ENCODE results near the gene GRK5. TPM values are rescaled to one million over a fixed set of nuclear protein-coding genes. Genes with fewer than 3 reads are reported as not detected.

Gene GRK5
- total RNA-seq, 1 experiment from 2014 or later, result 2.3 TPM

GRCh38 chr10:119358567-119358966 lies 151.2 kb downstream of the GRK5 start (continued):
- TF ChIP-seq ZNF281 (CRISPR knock-in tag; IDR thresholded peaks at IDR 0.05), result no peak

- no peak for DNase-seq (ENCODE audit: low spot score)
- POLR2A ChIA-PET, result no interaction called here
- Mint-ChIP-seq H3K4me3 (no peak overlapping the region), H3K36me3 (peaks cover 13% of the 10 kb centered on the region), H3K9me3 (peaks cover 34% of the 10 kb centered on the region), H3K4me1 (no peaks in the 10 kb centered on the region), H3K27ac (no peak overlapping the region), H3K27me3 (ENCODE audit: low read depth) (no peaks in the 10 kb centered on the region; the same call in 1 of the 2 replicates)
- no peak for TF ChIP-seq FOXP4 (CRISPR knock-in tag; IDR thresholded peaks at IDR 0.05)
- TF ChIP-seq ZBTB21 (CRISPR knock-in tag; IDR thresholded peaks at IDR 0.05; ENCODE audit: borderline replicate concordance), result no peak
- no peak for TF ChIP-seq OVOL2 (CRISPR knock-in tag; IDR thresholded peaks at IDR 0.05; ENCODE audit: borderline replicate concordance)
- TF ChIP-seq NFATC4 (CRISPR knock-in tag; IDR thresholded peaks at IDR 0.05), result no peak
- no peak for TF ChIP-seq IRF2 (CRISPR knock-in tag; IDR thresholded peaks at IDR 0.05; ENCODE audit: borderline replicate concordance, low read depth)
- TF ChIP-seq ZNF416 (CRISPR knock-in tag; IDR thresholded peaks at IDR 0.05), result no peak
- CTCF ChIA-PET, result no interaction called here
- no peak for ATAC-seq
These were observed 151.7 kb downstream of the GRK5 start for GRCh38 chr10:119359025-119359424.

- Mint-ChIP-seq H3K9me3 (peaks cover 27% of the 10 kb centered on the region), H3K27me3 (ENCODE audit: low read depth) (no peaks in the 10 kb centered on the region; the same call in 1 of the 2 replicates), H3K4me1 (no peaks in the 10 kb centered on the region), H3K4me3 (no peak overlapping the region), H3K36me3 (peaks cover 13% of the 10 kb centered on the region), H3K27ac (no peak overlapping the region)
- ATAC-seq, result no peak
- CTCF ChIA-PET, result no interaction called here
- DNase-seq (ENCODE audit: low spot score), result no peak
- POLR2A ChIA-PET, result no interaction called here
- TF ChIP-seq ZNF416 (CRISPR knock-in tag; IDR thresholded peaks at IDR 0.05) (no peak), CBFB (CRISPR knock-in tag; IDR thresholded peaks at IDR 0.05; ENCODE audit: low read depth) (no peak), TCF7 (CRISPR knock-in tag; IDR thresholded peaks at IDR 0.05; ENCODE audit: low read depth) (no peak), HMGA2 (CRISPR knock-in tag; IDR thresholded peaks at IDR 0.05) (no peak), ZNF317 (CRISPR knock-in tag; IDR thresholded peaks at IDR 0.05; ENCODE audit: borderline replicate concordance, low read depth) (no peak), E2F1 (CRISPR knock-in tag; IDR thresholded peaks at IDR 0.05) (no peak), HMGXB4 (CRISPR knock-in tag; IDR thresholded peaks at IDR 0.05) (no peak), PRDM15 (CRISPR knock-in tag; IDR thresholded peaks at IDR 0.05) (no peak), ERG (CRISPR knock-in tag; IDR thresholded peaks at IDR 0.05) (no peak), IRF1 (CRISPR knock-in tag; IDR thresholded peaks at IDR 0.05) (no peak), MLX (CRISPR knock-in tag; IDR thresholded peaks at IDR 0.05) (no peak)
These were observed 153.0 kb downstream of the GRK5 start for GRCh38 chr10:119360181-119360921.
